AG09319 (cell line): ENCODE measurements around the gene RPL10.

Source experiments
- DNase-seq: peaks from one replicate; pipeline ENCODE4 v3.0.0-alpha.2; 2010; ENCODE audit warnings: low read depth; ENCODE audit errors: extremely low read depth
- TF ChIP-seq, protein P1 (sequence below): IDR thresholded peaks from 2 replicates; pipeline ENCODE4 v1.5.1; 2011; ENCODE audit warnings: low read depth, mild to moderate bottlenecking, inconsistent platforms, low read length, moderate library complexity

The RPL10 gene

DNA sequence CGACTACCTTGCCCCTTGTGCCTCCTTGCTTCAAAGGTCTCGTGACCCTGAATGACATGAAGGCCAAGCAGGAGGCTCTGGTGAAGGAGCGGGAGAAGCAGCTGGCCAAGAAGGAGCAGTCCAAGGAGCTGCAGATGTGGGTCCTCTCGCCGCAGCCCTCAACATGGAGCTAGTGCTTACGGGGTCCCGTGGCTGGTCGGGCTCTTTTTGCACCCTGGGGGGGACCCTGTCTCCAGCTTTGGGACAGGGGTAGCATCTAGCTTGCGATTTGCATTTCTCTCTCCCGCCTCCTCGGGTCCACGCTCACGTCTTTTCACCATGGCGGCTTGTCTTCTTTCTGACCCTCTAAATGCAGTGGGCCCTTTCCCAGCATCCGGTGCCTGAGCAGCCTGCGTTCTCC is 47.6 kb downstream of the RPL10 start:
- DNase-seq = no peak
- TF ChIP-seq, protein P1, sequence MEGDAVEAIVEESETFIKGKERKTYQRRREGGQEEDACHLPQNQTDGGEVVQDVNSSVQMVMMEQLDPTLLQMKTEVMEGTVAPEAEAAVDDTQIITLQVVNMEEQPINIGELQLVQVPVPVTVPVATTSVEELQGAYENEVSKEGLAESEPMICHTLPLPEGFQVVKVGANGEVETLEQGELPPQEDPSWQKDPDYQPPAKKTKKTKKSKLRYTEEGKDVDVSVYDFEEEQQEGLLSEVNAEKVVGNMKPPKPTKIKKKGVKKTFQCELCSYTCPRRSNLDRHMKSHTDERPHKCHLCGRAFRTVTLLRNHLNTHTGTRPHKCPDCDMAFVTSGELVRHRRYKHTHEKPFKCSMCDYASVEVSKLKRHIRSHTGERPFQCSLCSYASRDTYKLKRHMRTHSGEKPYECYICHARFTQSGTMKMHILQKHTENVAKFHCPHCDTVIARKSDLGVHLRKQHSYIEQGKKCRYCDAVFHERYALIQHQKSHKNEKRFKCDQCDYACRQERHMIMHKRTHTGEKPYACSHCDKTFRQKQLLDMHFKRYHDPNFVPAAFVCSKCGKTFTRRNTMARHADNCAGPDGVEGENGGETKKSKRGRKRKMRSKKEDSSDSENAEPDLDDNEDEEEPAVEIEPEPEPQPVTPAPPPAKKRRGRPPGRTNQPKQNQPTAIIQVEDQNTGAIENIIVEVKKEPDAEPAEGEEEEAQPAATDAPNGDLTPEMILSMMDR = no peak

DNA sequence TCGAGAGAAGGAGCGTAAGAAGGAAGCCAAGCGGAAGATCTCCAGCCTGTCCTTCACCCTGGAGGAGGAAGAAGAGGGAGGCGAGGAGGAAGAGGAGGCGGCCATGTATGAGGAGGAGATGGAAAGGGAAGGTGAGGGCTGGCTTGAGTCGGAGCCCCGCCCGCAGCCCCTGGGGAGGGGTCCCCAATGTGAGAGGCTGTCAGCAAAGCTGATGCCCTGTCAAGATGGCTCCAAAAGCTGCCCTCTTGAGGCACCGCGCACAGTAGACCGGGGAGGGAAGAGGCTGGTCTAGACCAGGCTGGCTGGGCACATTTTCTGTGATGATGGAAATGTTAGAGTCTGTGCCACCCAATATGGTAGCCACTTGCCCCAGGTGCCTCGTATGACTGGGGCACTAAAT is 48.3 kb downstream of the RPL10 start:
- no peak for DNase-seq
- TF ChIP-seq, protein P1 = no peak

DNA sequence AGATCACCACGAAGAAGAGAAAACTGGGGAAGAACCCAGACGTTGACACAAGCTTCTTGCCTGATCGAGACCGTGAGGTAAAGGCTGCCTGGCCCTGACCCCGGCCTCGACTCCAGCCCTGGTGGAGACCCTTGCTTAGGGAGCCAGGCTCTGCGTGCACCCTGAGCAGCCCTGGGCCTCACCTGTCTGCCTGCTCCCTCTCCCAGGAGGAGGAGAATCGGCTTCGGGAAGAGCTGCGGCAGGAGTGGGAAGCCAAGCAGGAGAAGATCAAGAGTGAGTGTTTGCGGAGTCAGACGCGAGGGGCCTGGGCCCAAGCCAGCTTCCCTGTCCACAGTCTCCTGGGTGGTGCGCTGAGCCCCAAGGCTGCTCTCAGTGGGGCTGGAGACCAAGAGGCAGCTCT is 50.3 kb downstream of the RPL10 start:
- TF ChIP-seq, protein P1 = no peak
- no peak for DNase-seq

DNA sequence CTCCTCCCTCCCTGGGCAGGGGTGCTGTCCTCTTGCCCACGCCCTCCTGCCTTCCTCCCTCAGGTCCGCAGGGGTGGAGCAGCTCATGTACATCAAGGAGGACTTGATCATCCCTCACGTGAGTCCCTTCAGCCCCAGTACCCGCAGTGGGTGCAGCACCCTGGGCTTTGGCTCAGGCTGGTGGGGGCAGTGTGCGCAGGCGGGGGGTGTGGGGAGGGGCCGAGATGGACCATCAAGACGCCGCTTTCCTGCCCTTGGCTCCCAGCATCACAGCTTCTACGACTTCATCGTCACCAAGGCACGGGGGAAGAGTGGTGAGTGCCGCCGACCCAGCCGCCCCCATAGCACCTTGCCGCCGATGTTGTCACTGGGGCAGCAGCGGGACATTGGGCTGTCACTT is 51.4 kb downstream of the RPL10 start:
- TF ChIP-seq, protein P1 = no peak
- no peak for DNase-seq

DNA sequence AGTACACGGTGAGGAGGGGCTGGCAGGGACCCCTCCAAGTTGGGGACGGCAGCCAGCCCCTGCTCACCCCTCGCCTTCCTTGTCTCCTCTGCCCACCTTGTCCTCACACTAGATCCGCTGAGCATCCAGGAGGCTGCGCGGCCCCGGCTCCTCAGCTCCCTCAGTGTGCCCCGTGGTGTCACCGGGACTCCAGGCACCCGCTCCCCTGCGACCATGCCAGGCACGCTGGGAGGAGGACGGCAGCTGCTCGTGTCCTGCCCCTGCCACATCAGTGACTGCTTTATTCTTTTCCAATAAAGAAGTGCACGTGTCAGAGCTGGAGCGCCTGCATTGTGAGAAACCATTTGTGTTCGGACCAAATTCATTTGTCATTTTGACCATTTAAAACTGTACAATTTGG is 52.1 kb downstream of the RPL10 start:
- TF ChIP-seq, protein P1 = no peak
- no peak for DNase-seq
